Endothelial cell of umbilical vein (primary cell): ENCODE measurements around the gene NXN. TPM values are rescaled to one million over a fixed set of nuclear protein-coding genes. Genes with fewer than 3 reads are reported as not detected.

ENCODE experiments used
- BruUV-seq: library from RNA; stranded (reverse); fragments of 400-500 nt; replicated peaks from 2 replicates; lab custom pipeline; 2021; lab: Mats Ljungman, UMichigan
- CTCF ChIA-PET: fragments of 300-600, 350-600 bp; sonication (Branson Sonifier 250); formaldehyde crosslinking; loops from one replicate; lab custom pipeline; 2021; ENCODE audit warnings: antibody characterized with exemption, inconsistent platforms; lab: Charles Lee
- POLR2A ChIA-PET: fragments of 300-600, 350-600 bp; sonication (Branson Sonifier 250); formaldehyde crosslinking; loops from one replicate; lab custom pipeline; 2021; ENCODE audit warnings: antibody characterized with exemption, inconsistent platforms; lab: Charles Lee
- DNase-seq: peaks from one replicate; pipeline ENCODE4 v3.0.0-alpha.2; 2011; ENCODE audit warnings: low read depth, low spot score
- FAIRE-seq: peaks from 2 replicates; lab custom pipeline; 2011; peaks lifted over from hg19 to GRCh38; lab: Jason Lieb, UNC
- H2AFZ ChIP-seq: 2 replicates; pipeline ENCODE4 v1.6.0; 2012; ENCODE audit warnings: low read depth, low read length, control low read depth, inconsistent platforms
- H3K27ac ChIP-seq: 2 replicates; pipeline ENCODE4 v1.5.1; 2011; ENCODE audit warnings: low read depth, mild to moderate bottlenecking, control low read depth, low read length, moderate library complexity; ENCODE audit not compliant: insufficient read depth
- H3K27me3 ChIP-seq, 2 experiments: 2 replicates each; pipeline versions ENCODE4 v1.6.0 to v1.6.1; 2011; ENCODE audit warnings: low read length in 2 of 2, mixed read lengths in 1 of 2; ENCODE audit not compliant: control insufficient read depth in 2 of 2, insufficient read depth in 2 of 2
- H3K36me3 ChIP-seq, 2 experiments: 2 replicates in 1 of 2; 3 replicates in 1 of 2; pipeline ENCODE4 v1.5.1; 2011; ENCODE audit warnings: low read length in 2 of 2, mild to moderate bottlenecking in 1 of 2, moderate library complexity in 1 of 2; ENCODE audit not compliant: control insufficient read depth in 2 of 2, insufficient read depth in 2 of 2; ENCODE audit errors: extremely low read depth in 1 of 2
- H3K4me1 ChIP-seq: 3 replicates; pipeline ENCODE4 v1.5.1; 2011; ENCODE audit warnings: mild to moderate bottlenecking, low read length; ENCODE audit not compliant: control insufficient read depth, insufficient read depth; ENCODE audit errors: extremely low read depth
- H3K4me2 ChIP-seq: 2 replicates; pipeline ENCODE4 v1.6.1; 2011; ENCODE audit warnings: low read length, control low read depth, mixed read lengths; ENCODE audit not compliant: insufficient read depth
- H3K4me3 ChIP-seq, 3 experiments: fragments of 200-600 bp in 1 of 3; sonication (generic), shearing (Covaris generic) in 1 of 3; replicated peaks in 1 of 3; 2 replicates each; pipeline ENCODE4 v1.5.1; 2011 to 2016; ENCODE audit warnings: control low read depth in 3 of 3, low read length in 3 of 3, mild to moderate bottlenecking in 2 of 3, inconsistent platforms in 1 of 3, low read depth in 1 of 3, moderate library complexity in 1 of 3; ENCODE audit not compliant: insufficient read depth in 1 of 3
- H3K79me2 ChIP-seq: 2 replicates; pipeline ENCODE4 v1.6.0; 2012; ENCODE audit warnings: low read length, inconsistent platforms; ENCODE audit not compliant: control insufficient read depth, insufficient read depth
- H3K9ac ChIP-seq: replicated peaks from 2 replicates; pipeline ENCODE3; 2011; ENCODE audit warnings: low read length, control low read depth; ENCODE audit not compliant: insufficient read depth; ENCODE audit errors: extremely low read depth
- H3K9me1 ChIP-seq: replicated peaks from 3 replicates; pipeline ENCODE4 v1.6.0; 2011; ENCODE audit warnings: mild to moderate bottlenecking, low read length; ENCODE audit not compliant: control insufficient read depth, insufficient read depth; ENCODE audit errors: extremely low read depth
- H3K9me3 ChIP-seq: replicated peaks from 2 replicates; pipeline ENCODE4 v1.5.1; 2012; ENCODE audit warnings: low read length, inconsistent platforms; ENCODE audit not compliant: control insufficient read depth, insufficient read depth
- H4K20me1 ChIP-seq: replicated peaks from 2 replicates; pipeline ENCODE3; 2011; ENCODE audit warnings: mild to moderate bottlenecking, low read length; ENCODE audit not compliant: control insufficient read depth, insufficient read depth; ENCODE audit errors: extremely low read depth
- CTCF ChIP-seq, 2 donors: IDR thresholded peaks; 1 replicate in 1 of 2; 2 replicates in 1 of 2; pipeline ENCODE4 v1.5.1; 2011; ENCODE audit warnings: low read length in 2 of 2, mild to moderate bottlenecking in 2 of 2, moderate library complexity in 2 of 2, control low read depth in 1 of 2, inconsistent platforms in 1 of 2, low read depth in 1 of 2; ENCODE audit not compliant: insufficient read depth in 1 of 2; ENCODE audit errors: extremely low read depth in 1 of 2
- EZH2 ChIP-seq: IDR thresholded peaks from 2 replicates; pipeline ENCODE4 v1.6.1; 2012; ENCODE audit warnings: borderline replicate concordance, low read depth, mild to moderate bottlenecking, moderate library complexity, low read length, inconsistent platforms; ENCODE audit not compliant: severe bottlenecking
- FOS ChIP-seq: IDR thresholded peaks from 2 replicates; pipeline ENCODE4 v1.6.1; 2011; ENCODE audit warnings: mild to moderate bottlenecking, low read length, moderate library complexity, borderline replicate concordance; ENCODE audit not compliant: insufficient read depth
- GATA2 ChIP-seq: IDR thresholded peaks from 2 replicates; pipeline ENCODE4 v1.7.0; 2011; ENCODE audit warnings: low read depth, mild to moderate bottlenecking, moderate library complexity, mixed read lengths, low read length; ENCODE audit not compliant: insufficient read length, insufficient read depth
- JUN ChIP-seq: IDR thresholded peaks from 2 replicates; pipeline ENCODE4 v1.6.1; 2011; ENCODE audit warnings: borderline replicate concordance, low read depth; ENCODE audit not compliant: insufficient read length, insufficient read depth
- MAX ChIP-seq: IDR thresholded peaks from 2 replicates; pipeline ENCODE4 v1.6.1; 2011; ENCODE audit not compliant: insufficient read depth, insufficient read length
- MYC ChIP-seq: IDR thresholded peaks from one replicate; pipeline ENCODE4 v1.6.1; 2011; ENCODE audit warnings: mild to moderate bottlenecking, low read depth, low read length
- POLR2A ChIP-seq: IDR thresholded peaks from 2 replicates; pipeline ENCODE4 v1.6.1; 2012; ENCODE audit warnings: low read depth, mild to moderate bottlenecking, control low read depth, low read length
- POLR2AphosphoS5 ChIP-seq: IDR thresholded peaks from 2 replicates; pipeline ENCODE4 v1.6.1; 2012; ENCODE audit warnings: low read depth, mild to moderate bottlenecking, control low read depth, low read length, moderate library complexity; ENCODE audit not compliant: insufficient read depth
- dilution Hi-C: fragments of 300-500 bp; cut with MboI; formaldehyde crosslinking; loops from one replicate; pipeline ENCODE4 v1.15.0; 2019; ENCODE audit warnings: low sequenced_read_pairs; ENCODE audit not compliant: extremely low pct_ligation_motif_present
- intact Hi-C: fragments of 100-400 bp; cut with micrococcal nuclease; formaldehyde crosslinking; loops from one replicate; pipeline ENCODE4 v1.10.0; 2022
- polyA plus RNA-seq, 4 experiments: library from polyadenylated mRNA; depleted of rRNA in 3 of 4; stranded (reverse) in 3 of 4; unstranded in 1 of 4; fragments of >200 nt; gene quantifications; 2 replicates each; pipeline versions ENCODE4 v1.2.1 to v1.2.3, GENCODE V29; 2011 to 2012; ENCODE audit warnings: missing spikeins in 1 of 4
- total RNA-seq: library from RNA; stranded (reverse); gene quantifications from 2 replicates; pipeline ENCODE4 v1.2.3, GENCODE V29; 2021

NXN gene
- total and polyA plus RNA-seq, 2 donors (not counting 3 experiments of a cell fraction or from before 2014, with no cell fraction given), result 69.5 to 77.3 TPM

GRCh38 chr17:1025733-1026598, 46.4 kb upstream of the NXN start:
- ChIA-PET POLR2A (no interaction called here), CTCF (interaction anchor here (0.9 to 1.3 kb wide), 4 partner anchors 21 to 30 kb away, joined by 3 read pairs; no protein-coding TSS in a partner anchor)
- Histone ChIP-seq H3K9me1 (no peaks in the 10 kb centered on the region), H3K27ac (no peak overlapping the region), H3K36me3 (no peaks in the 10 kb centered on the region), H3K27me3 (no peaks in the 10 kb centered on the region), H3K4me1 (no peaks in the 10 kb centered on the region), H3K9me3 (no peaks in the 10 kb centered on the region), H2AFZ (no peak overlapping the region), H3K79me2 (no peaks in the 10 kb centered on the region), H3K9ac (no peak overlapping the region), H4K20me1 (no peaks in the 10 kb centered on the region), H3K4me2 (no peak overlapping the region), H3K4me3 (no peak overlapping the region)
- dilution Hi-C loops (no loop called here), intact Hi-C loops (no loop called here)
- TF ChIP-seq POLR2A (no peak), MAX (no peak), EZH2 (no peak), JUN (no peak), FOS (no peak), MYC (no peak)
- BruUV-seq, result no TSS peak
- FAIRE-seq (no peak), DNase-seq (no peak)

- POLR2A ChIA-PET, result no interaction called here
- CTCF ChIA-PET, result interaction anchor here (1.0 to 2.3 kb wide), 2 partner anchors 32 to 99 kb away, joined by 3 to 9 read pairs; no protein-coding TSS in a partner anchor
- TF ChIP-seq GATA2 (no peak), EZH2 (no peak), MAX (no peak), POLR2A (no peak), CTCF (IDR thresholded peaks at IDR 0.05; ENCODE audit: extremely low read depth in 1 of 2, insufficient read depth in 1 of 2, low read depth in 1 of 2, low read length in 2 of 2) (no peak), FOS (no peak), MYC (no peak), POLR2AphosphoS5 (no peak), JUN (no peak)
Measured at GRCh38 chr17:1024076-1024475, 44.5 kb upstream of the NXN start.

More at GRCh38 chr17:1024076-1024475, 44.5 kb upstream of the NXN start:
- no peaks in the 10 kb centered on the region for H3K9me3 ChIP-seq
- H4K20me1 ChIP-seq, result no peaks in the 10 kb centered on the region
- no peaks in the 10 kb centered on the region for H3K36me3 ChIP-seq
- no peak for FAIRE-seq
- DNase-seq, result no peak
- H3K4me2 ChIP-seq, result no peak overlapping the region
- H2AFZ ChIP-seq, result no peak overlapping the region
- intact Hi-C loops (no loop called here), dilution Hi-C loops (no loop called here)
- H3K79me2 ChIP-seq, result no peaks in the 10 kb centered on the region
- no peaks in the 10 kb centered on the region for H3K9me1 ChIP-seq
- BruUV-seq, result no TSS peak
- H3K27me3 ChIP-seq, result no peaks in the 10 kb centered on the region
- no peak overlapping the region for H3K4me3 ChIP-seq
- no peak overlapping the region for H3K27ac ChIP-seq
- H3K9ac ChIP-seq, result no peak overlapping the region
- H3K4me1 ChIP-seq, result no peaks in the 10 kb centered on the region
